ENCODE measurements around the gene DEPDC1. TPM values are rescaled to one million over a fixed set of nuclear protein-coding genes. Genes with fewer than 3 reads are reported as not detected.

DEPDC1 gene
- total and polyA plus RNA-seq, 2 experiments from 2014 or later = 2.9 to 5.0 TPM

DNA sequence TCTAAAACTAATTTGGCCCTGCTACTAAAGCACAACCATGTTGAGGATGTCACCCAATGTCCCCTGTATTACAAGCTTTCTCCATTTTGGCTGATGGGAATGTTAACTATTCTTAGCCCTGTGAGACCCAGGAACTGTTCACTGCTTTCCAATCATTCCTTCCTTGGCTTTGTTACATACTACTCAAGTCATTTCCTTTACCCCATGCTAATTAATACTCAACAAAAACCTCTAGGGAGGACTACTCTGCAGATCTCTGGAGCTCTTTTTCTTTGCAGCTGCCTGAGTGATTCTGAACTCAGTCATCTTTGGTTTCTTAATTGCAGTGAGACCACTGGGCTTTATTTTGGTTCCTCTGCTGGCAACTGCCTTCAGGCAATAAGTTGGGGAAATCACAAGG is 23.8 kb downstream of the DEPDC1 start:
- H3K9me2 ChIP-seq (replicated peaks; ENCODE audit: insufficient read depth) = no peaks in the 10 kb centered on the region
- no peak overlapping the region for H2AFZ ChIP-seq
- H4K20me1 ChIP-seq (ENCODE audit: insufficient read depth, poor library complexity, severe bottlenecking) = no peaks in the 10 kb centered on the region
- no peak overlapping the region for H3K4me3 ChIP-seq
- H3K4me2 ChIP-seq = no peak overlapping the region
- no peaks in the 10 kb centered on the region for H3K36me3 ChIP-seq (replicated peaks; ENCODE audit: insufficient read depth, low read depth)
- H3K4me1 ChIP-seq (ENCODE audit: insufficient read depth) = no peaks in the 10 kb centered on the region
- no peaks in the 10 kb centered on the region for H3K27me3 ChIP-seq
- TF ChIP-seq EZH2 (IDR thresholded peaks at IDR 0.05; ENCODE audit: borderline replicate concordance) = no peak
- no peak for TF ChIP-seq EZH2phosphoT487 (IDR thresholded peaks at IDR 0.05; ENCODE audit: low read depth, severe bottlenecking, unreplicated experiment)
- TF ChIP-seq, protein P1, sequence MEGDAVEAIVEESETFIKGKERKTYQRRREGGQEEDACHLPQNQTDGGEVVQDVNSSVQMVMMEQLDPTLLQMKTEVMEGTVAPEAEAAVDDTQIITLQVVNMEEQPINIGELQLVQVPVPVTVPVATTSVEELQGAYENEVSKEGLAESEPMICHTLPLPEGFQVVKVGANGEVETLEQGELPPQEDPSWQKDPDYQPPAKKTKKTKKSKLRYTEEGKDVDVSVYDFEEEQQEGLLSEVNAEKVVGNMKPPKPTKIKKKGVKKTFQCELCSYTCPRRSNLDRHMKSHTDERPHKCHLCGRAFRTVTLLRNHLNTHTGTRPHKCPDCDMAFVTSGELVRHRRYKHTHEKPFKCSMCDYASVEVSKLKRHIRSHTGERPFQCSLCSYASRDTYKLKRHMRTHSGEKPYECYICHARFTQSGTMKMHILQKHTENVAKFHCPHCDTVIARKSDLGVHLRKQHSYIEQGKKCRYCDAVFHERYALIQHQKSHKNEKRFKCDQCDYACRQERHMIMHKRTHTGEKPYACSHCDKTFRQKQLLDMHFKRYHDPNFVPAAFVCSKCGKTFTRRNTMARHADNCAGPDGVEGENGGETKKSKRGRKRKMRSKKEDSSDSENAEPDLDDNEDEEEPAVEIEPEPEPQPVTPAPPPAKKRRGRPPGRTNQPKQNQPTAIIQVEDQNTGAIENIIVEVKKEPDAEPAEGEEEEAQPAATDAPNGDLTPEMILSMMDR (IDR thresholded peaks at IDR 0.05; ENCODE audit: poor library complexity) = no peak
- DNase-seq (ENCODE audit: low spot score) = no peak
- no peaks in the 10 kb centered on the region for H3K79me2 ChIP-seq
- H3K27ac ChIP-seq = no peak overlapping the region
- H3K9me3 ChIP-seq (ENCODE audit: low read depth) = no peaks in the 10 kb centered on the region

DNA sequence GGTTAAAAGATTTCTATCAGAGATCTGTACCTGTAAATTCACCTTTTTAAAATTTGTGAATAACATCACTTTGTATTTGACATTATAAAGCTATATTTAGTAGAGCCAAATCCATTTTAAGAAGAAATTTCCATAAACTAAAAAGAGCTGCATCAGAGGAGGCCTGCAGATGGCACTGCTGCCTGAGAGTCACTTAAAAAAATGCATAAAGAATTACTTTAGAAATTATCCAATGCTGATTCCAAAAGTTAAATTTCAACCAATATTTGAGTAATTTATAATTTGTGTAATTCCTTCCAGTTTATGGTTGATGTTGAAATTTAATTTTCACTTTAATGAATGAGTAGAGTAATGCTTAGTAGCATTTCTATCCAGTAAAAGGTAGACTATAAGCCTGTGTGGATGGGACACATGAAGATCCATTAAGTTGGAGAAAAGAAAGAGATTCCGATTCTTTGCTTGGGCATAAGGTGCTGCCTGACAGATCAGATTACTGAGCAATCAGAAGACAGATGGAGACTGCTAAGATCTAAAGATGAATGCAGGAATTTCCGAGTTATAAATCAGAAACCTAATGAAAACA is 26.4 kb downstream of the DEPDC1 start:
- H3K4me3 ChIP-seq = no peak overlapping the region
- H2AFZ ChIP-seq = no peak overlapping the region
- TF ChIP-seq, protein P1 (IDR thresholded peaks at IDR 0.05; ENCODE audit: poor library complexity) = peak; percentile 89
- TF ChIP-seq EZH2 (IDR thresholded peaks at IDR 0.05; ENCODE audit: borderline replicate concordance) = no peak
- H3K27ac ChIP-seq = no peak overlapping the region
- no peaks in the 10 kb centered on the region for H3K9me2 ChIP-seq (replicated peaks; ENCODE audit: insufficient read depth)
- H3K4me2 ChIP-seq = no peak overlapping the region
- DNase-seq (ENCODE audit: low spot score) = peak; percentile 36
- H3K27me3 ChIP-seq = no peaks in the 10 kb centered on the region
- H3K36me3 ChIP-seq (replicated peaks; ENCODE audit: insufficient read depth, low read depth) = no peaks in the 10 kb centered on the region
- no peaks in the 10 kb centered on the region for H3K9me3 ChIP-seq (ENCODE audit: low read depth)
- H4K20me1 ChIP-seq (ENCODE audit: insufficient read depth, poor library complexity, severe bottlenecking) = no peaks in the 10 kb centered on the region
- H3K79me2 ChIP-seq = no peaks in the 10 kb centered on the region
- 78% methylated on average over 2 of the region's 2 CpGs for WGBS (ENCODE audit: low lambda C conversion rate, missing lambda C conversion rate)
- H3K4me1 ChIP-seq (ENCODE audit: insufficient read depth) = no peaks in the 10 kb centered on the region

DNA sequence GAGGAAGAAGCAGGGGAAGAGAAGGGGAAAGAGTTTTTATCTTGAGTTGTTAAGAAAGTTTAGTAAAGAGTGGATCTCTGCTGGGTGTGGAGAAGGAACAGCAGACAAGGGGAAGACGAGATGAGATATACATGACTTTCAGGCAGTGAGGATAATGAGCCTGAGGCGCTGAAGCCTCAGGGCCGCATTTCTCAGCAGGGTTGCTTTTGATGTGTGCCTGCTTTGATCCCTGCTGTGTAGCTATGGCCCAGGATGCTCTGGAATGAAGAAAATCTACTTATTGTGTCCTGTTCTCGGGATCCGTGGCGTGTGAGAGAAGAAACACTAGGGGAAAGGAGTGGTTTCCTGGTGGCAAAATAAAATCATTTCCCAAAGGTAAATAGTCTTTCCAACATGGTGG is 32.0 kb downstream of the DEPDC1 start:
- no peak for TF ChIP-seq EZH2phosphoT487 (IDR thresholded peaks at IDR 0.05; ENCODE audit: low read depth, severe bottlenecking, unreplicated experiment)
- TF ChIP-seq, protein P1 (IDR thresholded peaks at IDR 0.05; ENCODE audit: poor library complexity) = no peak
- no peak for TF ChIP-seq EZH2 (IDR thresholded peaks at IDR 0.05; ENCODE audit: borderline replicate concordance)
- H4K20me1 ChIP-seq (ENCODE audit: insufficient read depth, poor library complexity, severe bottlenecking) = no peaks in the 10 kb centered on the region
- WGBS (ENCODE audit: low lambda C conversion rate, missing lambda C conversion rate) = 38% methylated on average over 6 of the region's 6 CpGs
- H3K4me2 ChIP-seq = no peak overlapping the region
- H2AFZ ChIP-seq = no peak overlapping the region
- no peaks in the 10 kb centered on the region for H3K4me1 ChIP-seq (ENCODE audit: insufficient read depth)
- no peaks in the 10 kb centered on the region for H3K9me2 ChIP-seq (replicated peaks; ENCODE audit: insufficient read depth)
- no peak for DNase-seq (ENCODE audit: low spot score)
- no peak overlapping the region for H3K27ac ChIP-seq
- no peaks in the 10 kb centered on the region for H3K79me2 ChIP-seq
- no peaks in the 10 kb centered on the region for H3K27me3 ChIP-seq
- no peaks in the 10 kb centered on the region for H3K9me3 ChIP-seq (ENCODE audit: low read depth)
- H3K4me3 ChIP-seq = no peak overlapping the region
- H3K36me3 ChIP-seq (replicated peaks; ENCODE audit: insufficient read depth, low read depth) = no peaks in the 10 kb centered on the region

DNA sequence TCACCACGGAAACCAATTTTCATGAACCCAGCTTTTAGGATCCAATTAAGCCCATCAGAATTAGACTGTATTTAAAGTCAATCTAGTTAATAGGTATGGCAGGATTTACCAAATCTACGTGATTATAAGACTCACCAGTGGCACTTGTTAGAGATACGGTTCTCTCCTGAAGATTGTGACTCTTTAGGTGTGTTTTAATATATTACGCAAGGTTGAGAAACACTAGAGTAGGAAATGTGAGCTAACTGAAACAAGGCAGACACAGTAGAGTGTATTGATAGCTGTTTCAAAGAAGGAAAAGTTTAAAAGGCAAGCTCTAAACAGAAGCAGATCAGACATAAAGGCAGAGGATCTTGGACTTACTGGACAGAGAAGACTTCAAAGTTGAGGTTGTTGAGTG is 35.9 kb downstream of the DEPDC1 start:
- H3K4me1 ChIP-seq (ENCODE audit: insufficient read depth) = no peaks in the 10 kb centered on the region
- DNase-seq (ENCODE audit: low spot score) = no peak
- H3K36me3 ChIP-seq (replicated peaks; ENCODE audit: insufficient read depth, low read depth) = no peaks in the 10 kb centered on the region
- TF ChIP-seq, protein P1 (IDR thresholded peaks at IDR 0.05; ENCODE audit: poor library complexity) = no peak
- TF ChIP-seq EZH2phosphoT487 (IDR thresholded peaks at IDR 0.05; ENCODE audit: low read depth, severe bottlenecking, unreplicated experiment) (no peak), EZH2 (IDR thresholded peaks at IDR 0.05; ENCODE audit: borderline replicate concordance) (no peak)
- no peaks in the 10 kb centered on the region for H3K79me2 ChIP-seq
- H2AFZ ChIP-seq = no peak overlapping the region
- H3K4me3 ChIP-seq = no peak overlapping the region
- no peaks in the 10 kb centered on the region for H3K9me3 ChIP-seq (ENCODE audit: low read depth)
- no peaks in the 10 kb centered on the region for H3K9me2 ChIP-seq (replicated peaks; ENCODE audit: insufficient read depth)
- H3K4me2 ChIP-seq = no peak overlapping the region
- no peak overlapping the region for H3K27ac ChIP-seq
- 87% methylated on average over 4 of the region's 4 CpGs for WGBS (ENCODE audit: low lambda C conversion rate, missing lambda C conversion rate)
- H3K27me3 ChIP-seq = no peaks in the 10 kb centered on the region
- H4K20me1 ChIP-seq (ENCODE audit: insufficient read depth, poor library complexity, severe bottlenecking) = no peaks in the 10 kb centered on the region
